ENCODE results near the gene AHNAK. TPM values are rescaled to one million over a fixed set of nuclear protein-coding genes. Genes with fewer than 3 reads are reported as not detected.
"Not testable (repeated sequence)": the region's sequence is repeated elsewhere in the genome, so short reads cannot be mapped to it uniquely, and the experiment has no call there.

The AHNAK gene
- total RNA-seq, 1 donor from 2014 or later, result 546 TPM

- DNase-seq (ENCODE audit: low spot score), result not testable (repeated sequence)
Observed at GRCh38 chr11:62386083-62386482, 160.5 kb downstream of the AHNAK start.

GRCh38 chr11:62383822-62384221 lies 162.8 kb downstream of the AHNAK start:
- no peak for DNase-seq (ENCODE audit: low spot score)

Other genes with a start within 250 kb of the AHNAK start
- not detected for gene SCGB1D4, start 247.7 kb downstream of the AHNAK start, total RNA-seq
- gene ASRGL1, start 209.4 kb downstream of the AHNAK start, total RNA-seq, result 6.2 TPM
- gene SCGB1A1, start 127.8 kb downstream of the AHNAK start, total RNA-seq, result not detected
- 1,627 TPM for gene EEF1G, start 27.1 kb upstream of the AHNAK start, total RNA-seq
- gene TUT1, start 44.7 kb upstream of the AHNAK start, total RNA-seq, result 30.4 TPM
- gene MTA2, start 55.1 kb upstream of the AHNAK start, total RNA-seq, result 128 TPM
- gene EML3, start 66.0 kb upstream of the AHNAK start, total RNA-seq, result 83.2 TPM
- gene ROM1, start 66.5 kb upstream of the AHNAK start, total RNA-seq, result 5.4 TPM
- 50.7 TPM for gene B3GAT3, start 75.2 kb upstream of the AHNAK start, total RNA-seq
- gene GANAB, start 99.8 kb upstream of the AHNAK start, total RNA-seq, result 271 TPM
- gene INTS5, start 106.5 kb upstream of the AHNAK start, total RNA-seq, result 19.2 TPM
- 52.6 TPM for gene C11orf98, start 118.4 kb upstream of the AHNAK start, total RNA-seq
- 20.7 TPM for gene CSKMT, start 118.5 kb upstream of the AHNAK start, total RNA-seq
- gene UQCC3, start 124.9 kb upstream of the AHNAK start, total RNA-seq, result 6.6 TPM
- gene LBHD1, start 125.5 kb upstream of the AHNAK start, total RNA-seq, result 9.8 TPM
- gene UBXN1, start 132.3 kb upstream of the AHNAK start, total RNA-seq, result 90.5 TPM
- gene LRRN4CL, start 142.7 kb upstream of the AHNAK start, total RNA-seq, result 5.0 TPM
- 55.9 TPM for gene BSCL2, start 160.6 kb upstream of the AHNAK start, total RNA-seq
- gene GNG3, start 160.9 kb upstream of the AHNAK start, total RNA-seq, result not detected
- 50.4 TPM for gene HNRNPUL2, start 180.7 kb upstream of the AHNAK start, total RNA-seq
- 36.7 TPM for gene TTC9C, start 181.7 kb upstream of the AHNAK start, total RNA-seq
- 16.0 TPM for gene ZBTB3, start 207.4 kb upstream of the AHNAK start, total RNA-seq
- 76.6 TPM for gene POLR2G, start 214.8 kb upstream of the AHNAK start, total RNA-seq
- 22.1 TPM for gene TAF6L, start 224.6 kb upstream of the AHNAK start, total RNA-seq
- gene TMEM179B, start 240.6 kb upstream of the AHNAK start, total RNA-seq, result 63.9 TPM
- 18.4 TPM for gene TMEM223, start 245.2 kb upstream of the AHNAK start, total RNA-seq